NCI-H1092 (cell line): Measurements from ENCODE around the gene RNF175.

Experiments used
- DNase-seq: peaks from one replicate; lab custom pipeline; 2025; lab: John Stamatoyannopoulos, UW

RNF175 gene

DNA sequence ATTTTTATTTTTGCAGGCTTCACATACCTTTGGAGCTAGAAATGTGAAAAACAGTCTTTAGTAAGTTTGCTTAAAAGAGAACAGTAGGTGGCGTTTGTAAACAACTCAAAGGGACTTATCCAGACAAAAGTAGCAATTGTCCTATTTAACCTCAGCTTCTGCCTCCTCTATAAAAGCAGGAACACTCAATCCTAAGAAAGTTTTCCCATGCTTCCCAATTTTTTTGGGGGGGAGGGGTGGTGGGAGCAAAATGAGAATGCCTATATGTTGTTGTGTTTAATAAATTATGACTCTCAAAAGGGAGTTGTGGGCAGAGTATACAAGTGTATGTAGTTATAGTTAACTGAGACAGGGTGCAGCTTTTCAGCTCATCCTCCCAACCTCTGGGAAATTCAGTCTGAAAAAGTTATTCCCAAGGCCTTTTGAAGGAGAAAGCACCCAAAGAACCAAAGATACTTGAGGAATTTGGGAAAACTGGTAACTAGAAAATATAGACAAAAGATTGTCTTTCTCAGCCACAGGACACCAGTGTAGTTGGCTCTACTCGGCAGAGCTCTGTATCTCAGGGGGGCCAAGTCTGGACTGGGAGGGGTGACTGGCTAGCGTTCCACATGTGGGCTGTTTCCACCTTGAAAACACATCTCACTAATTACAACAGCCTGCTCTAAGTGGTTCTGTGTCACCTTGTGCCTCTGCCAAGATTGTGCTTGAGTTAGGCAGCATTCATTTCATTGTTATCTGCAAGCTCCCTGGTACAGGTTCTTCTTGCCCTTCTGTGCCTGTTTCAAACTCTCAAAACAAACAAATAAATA, 26.3 kb upstream of the RNF175 start:
- DNase-seq, result no peak

DNA sequence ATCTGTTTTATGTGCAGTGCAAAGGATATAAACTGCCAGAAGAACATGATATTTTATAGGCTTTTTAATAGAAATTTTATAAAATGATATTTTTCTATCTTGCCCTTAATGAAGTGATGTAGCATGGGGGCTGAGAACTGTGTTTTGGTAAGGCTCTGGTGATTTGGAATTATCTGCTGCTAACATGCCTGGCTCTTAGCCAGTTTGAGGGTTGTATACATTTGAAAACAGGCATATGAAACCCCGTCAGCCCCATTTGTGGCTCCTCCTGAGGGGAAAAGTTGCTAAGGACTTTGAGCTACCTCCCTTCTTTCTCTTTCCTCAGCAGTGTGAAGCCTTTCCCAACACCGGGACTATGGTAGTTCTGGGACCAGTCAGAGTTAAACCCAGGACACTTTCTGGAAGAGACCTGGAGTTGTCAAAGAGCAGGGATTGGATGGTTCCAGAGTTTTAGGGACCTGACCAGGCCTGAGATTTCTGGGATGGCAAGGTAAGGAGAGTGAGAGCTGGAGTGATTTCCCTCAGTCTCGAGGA, 24.4 kb upstream of the RNF175 start:
- DNase-seq, result no peak

DNA sequence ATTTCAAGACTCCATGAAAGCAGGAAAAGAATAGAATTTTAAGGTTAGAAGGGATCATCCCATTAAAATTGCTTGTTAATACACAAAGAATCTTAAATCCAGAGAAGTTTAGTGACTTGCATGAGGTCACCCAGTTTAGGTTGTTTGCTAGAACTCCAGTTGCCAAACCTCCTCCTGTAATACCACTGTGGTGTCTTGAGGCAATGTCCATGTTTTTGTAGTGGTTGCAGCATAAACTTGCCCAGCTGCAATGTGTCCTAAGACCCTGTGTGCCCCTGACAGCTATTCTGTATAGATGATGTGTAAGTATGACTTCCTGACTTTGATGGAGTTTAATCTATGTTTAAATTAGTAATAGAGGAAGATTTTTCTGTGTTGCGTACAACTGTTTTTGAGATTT, 22.8 kb upstream of the RNF175 start:
- DNase-seq, result no peak

DNA sequence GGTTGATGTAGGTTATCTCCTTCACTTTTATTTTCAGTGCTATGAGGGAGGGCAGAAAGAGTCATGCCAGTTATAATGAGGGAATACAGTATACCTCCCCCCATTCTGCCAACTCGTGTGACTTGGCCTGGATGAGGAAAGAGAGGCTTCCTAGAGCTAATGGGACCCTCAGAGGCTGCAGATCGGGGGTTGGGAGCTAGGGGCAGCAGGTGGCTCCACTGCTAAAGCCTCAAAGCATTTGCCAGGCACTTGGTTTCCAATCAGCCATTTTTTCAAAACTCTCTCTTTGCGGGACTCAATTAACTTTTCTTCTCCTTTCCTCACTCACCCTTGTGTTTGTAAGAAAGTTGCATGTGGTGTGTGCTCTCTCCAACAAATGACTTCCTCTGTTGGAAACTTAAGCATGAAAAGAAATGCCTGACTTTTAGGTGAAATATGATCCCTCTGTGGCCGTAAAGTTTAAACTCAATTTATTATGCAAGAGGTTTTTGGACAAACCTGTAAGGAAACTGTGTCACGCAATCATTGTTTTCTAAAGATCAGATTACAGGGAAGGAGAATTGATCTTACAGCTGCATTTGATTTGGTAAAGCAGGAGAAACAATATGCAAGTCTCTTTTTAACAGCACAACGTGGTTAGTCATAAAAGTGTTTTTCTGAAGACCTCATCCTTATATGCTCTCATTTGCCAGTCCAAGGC, 22.0 kb upstream of the RNF175 start:
- DNase-seq, result no peak

DNA sequence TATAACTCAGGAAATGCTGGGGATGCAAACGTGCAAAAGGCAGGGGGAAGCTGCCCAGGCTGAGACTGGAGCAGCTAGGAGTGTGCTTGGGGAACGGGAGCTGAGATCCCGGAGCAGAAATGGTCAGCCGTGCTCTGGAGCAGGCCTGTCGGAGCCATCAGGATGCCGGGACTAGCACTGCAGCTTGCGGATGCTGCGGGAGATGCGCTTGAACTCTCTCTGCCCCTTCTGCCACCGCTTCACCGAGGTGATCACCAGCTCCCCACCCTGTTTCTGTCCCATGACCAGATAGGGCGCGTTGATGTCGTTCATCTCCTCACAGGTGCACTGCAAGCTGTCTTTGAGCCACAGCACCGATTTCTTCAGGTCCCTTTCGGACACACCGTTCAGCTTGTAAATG, 21.5 kb upstream of the RNF175 start:
- no peak for DNase-seq

DNA sequence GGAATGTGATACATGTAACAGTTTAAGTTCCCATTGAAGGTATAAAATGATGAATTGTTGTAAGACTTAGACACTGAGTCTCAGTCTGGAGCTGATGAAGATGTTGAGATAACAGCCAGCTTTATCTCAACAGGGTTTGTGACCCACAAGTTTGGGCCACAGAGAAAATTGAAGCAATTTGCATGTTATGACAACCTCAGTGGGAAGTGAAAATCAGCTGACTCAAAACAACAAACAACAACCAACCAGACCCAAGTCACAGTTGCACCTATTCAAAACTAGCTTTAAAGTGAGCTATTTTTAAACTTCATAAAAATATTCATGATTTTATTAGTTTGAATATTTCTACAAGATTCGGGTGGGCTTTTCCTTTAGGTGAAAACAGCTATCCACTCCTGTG, 21.1 kb upstream of the RNF175 start:
- no peak for DNase-seq

DNA sequence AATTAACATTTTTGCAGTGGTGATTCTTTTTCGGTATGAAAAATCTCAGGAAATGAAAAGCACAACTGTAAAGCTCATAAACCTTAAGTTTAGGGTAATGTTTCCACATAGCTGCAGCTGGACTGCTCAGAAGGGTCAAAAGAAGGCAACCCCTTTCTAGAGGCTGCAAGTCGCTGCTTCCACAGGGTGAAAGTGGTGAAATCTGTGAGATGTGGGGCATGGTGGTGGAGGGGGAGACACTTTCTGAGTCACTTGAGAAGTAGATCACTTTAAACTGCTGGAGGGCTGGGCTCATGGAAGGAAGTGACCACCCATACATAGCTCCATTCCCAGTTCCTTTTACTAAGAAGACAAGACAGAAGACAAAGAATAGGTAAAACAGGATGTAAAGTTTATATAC, 20.4 kb upstream of the RNF175 start:
- DNase-seq, result no peak

DNA sequence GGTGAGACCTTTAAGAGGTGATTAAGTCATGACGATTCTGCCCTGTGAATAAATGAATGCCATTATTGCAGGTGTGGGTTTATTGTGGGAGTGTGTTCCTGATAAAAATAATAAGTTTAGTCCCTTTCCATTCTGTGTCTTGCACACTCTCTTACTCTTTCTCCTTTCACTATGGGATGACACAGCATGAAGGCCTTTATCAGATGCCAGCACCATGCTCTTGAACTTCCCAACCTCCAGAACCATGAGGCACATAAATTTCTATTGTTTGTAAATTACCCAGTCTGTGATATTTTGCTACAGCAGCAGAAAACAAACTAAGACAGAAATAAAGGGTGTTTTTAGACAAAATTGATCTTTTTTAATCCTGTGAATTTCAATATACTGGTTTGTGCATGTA, 18.6 kb upstream of the RNF175 start:
- no peak for DNase-seq

DNA sequence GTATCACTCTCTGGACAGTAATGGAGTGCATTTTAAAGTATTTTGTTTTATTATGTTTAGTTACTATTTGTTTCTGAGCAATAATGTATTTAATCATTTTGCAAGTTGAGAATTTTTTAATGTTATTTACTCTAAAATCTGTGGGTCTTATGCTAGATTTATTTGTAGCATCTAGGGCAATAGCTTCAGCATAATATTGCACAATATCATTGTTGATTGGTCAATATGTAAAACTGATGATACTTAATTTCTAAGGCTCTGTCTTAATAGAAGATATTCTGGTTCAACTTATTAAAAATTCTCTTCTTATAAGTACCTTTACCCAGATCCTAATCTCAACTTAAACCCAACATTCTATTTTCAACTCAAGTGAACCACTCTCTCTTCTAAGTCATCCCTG, 17.6 kb upstream of the RNF175 start:
- no peak for DNase-seq

DNA sequence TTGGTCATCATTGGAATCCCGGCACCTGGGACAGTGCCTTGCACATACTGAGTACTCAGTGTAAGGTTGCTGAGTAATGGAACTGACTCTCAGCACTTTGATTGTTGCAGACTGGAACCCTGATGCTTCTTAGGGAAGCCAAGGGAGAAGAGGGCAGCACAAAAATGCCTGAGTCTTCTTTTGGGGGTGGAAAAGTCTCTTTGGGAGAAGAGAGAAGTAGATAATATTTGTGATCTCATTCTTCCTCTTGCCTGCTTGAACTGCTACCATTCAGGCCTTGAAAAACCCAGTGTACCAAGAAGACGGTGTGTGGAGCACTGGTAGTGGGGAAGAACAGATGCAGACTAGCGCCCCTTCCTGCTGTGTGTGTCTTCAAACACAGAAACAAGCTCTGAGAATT, 16.8 kb upstream of the RNF175 start:
- no peak for DNase-seq

DNA sequence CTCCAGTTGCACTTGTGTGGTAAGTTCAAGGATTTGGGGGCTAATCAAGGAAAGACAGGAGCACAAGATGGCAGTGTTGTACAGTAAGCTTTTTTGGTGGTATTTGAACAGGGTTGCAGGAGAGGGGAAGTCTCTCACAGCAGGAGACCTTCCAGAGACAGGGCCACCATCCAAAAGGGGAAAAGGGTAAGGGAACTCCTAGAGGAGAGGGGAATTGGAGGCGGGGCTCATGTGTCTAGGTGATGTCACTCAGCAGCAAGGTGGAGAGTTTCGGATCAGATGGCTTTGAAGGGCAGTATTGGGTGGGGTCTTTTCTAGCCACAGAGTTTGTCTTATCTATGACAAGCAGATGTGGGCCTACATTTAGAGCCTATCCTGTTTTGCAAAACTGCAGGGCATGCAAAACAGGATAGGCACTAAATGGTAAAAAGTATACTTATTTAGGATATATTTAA, 13.4 kb upstream of the RNF175 start:
- no peak for DNase-seq

DNA sequence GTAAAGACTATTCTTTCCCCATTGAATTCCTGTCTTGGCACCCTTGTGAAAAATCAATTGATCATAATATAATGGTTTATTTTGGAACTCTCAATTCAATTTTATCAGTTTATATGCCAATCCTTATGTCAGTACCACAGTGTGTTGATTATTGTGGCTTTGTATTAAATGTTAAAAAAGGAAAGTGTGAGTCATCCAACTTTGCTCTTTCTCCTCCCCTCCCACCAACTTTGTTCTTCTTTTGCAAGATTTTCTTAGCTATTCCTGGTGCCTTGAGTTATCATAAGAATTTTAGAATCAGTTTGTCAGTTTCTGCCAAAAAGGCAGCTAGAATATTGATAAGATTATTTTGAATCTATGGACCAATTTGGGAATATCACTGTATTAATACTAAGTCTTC, 11.2 kb upstream of the RNF175 start:
- DNase-seq, result no peak

DNA sequence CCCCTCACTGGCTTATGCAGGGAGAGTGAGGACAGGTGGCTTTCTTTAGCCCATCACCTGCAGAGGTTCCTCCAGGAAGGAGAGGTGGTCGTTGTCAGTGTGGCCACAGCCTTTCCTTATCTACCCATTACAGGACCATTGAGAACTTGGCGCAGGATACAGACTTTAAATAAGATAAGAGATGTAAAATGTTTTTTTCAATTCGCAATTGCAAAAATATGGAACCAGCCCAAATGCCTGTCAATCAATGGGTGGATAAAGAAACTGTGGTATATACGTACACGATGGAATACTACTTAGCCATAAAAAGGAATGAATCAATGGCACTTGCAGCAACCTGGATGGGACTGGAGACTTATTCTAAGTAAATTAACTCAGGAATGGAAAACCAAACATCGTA, 6.9 kb upstream of the RNF175 start:
- no peak for DNase-seq

DNA sequence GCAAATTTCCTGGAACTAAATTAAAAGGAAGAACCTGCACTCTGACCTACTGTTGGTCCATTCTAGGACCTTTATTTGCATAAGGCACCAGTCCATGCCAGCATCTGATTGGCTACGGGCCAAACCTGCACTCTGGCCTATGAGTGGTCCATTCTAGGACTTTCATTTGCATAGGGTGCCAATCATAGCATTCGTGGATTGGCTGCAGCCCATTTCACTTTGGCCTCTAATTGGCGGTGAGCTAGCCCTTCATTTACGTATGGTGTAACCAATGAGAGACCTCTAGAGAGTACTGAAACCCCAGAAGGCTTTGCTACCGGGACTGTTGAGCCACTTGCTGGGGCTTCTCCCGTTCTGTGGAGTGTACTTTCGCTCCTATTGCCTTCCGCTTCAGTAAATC, 6.1 kb upstream of the RNF175 start:
- no peak for DNase-seq

DNA sequence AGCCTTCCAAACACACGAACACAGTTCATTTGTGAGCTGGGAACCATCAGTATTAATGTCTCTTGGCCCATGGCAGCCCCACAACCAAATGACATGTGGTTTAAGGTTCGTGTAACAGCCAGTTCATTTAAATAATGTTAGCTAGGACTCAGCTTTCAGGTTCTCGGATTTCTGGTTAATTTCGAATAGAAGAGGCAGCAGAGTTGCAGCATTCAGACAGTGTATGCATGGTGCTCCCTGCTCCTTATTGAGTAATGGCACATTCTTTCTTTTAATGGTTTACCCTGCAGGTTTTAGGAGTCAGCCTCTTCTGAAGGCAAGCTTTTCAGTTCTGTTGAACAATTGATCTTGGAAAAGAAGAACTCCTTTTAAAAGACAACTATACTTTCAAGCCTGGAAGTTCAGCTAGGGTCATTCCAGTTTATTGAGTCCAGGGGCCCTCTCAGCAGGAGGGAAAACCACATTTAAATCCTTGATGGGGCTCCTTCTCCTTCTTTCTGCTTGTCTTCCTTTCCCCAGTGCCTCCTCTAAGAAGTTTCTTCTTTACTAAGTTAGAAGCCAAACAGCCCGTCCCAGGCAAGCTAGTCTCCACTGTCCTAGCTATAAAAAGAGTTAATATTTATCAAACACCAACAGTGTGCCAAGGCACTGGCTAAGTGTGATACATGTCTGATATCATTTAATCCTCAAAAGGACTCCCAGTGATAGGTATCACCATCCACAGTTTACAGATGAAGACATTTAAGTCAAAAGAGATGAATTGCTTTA, 5.0 kb upstream of the RNF175 start:
- no peak for DNase-seq

DNA sequence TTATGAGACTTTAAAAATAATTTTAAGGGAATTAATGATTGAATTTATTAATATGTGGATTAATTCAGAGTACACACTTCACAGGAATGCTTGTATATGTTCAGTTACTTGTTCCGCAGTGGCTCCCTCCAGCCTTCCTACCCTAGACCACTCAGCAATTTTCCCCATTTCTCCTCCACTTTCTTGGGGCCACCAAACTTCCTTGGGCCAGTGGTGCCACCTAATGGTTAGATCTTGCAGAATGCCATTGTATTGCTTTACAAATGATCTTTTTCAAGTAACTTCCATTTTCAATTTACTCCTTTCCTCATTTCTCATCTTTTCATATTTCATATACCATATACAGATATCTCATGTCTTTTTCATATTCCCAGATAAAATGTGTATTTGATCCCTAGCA, 3.6 kb upstream of the RNF175 start:
- no peak for DNase-seq

DNA sequence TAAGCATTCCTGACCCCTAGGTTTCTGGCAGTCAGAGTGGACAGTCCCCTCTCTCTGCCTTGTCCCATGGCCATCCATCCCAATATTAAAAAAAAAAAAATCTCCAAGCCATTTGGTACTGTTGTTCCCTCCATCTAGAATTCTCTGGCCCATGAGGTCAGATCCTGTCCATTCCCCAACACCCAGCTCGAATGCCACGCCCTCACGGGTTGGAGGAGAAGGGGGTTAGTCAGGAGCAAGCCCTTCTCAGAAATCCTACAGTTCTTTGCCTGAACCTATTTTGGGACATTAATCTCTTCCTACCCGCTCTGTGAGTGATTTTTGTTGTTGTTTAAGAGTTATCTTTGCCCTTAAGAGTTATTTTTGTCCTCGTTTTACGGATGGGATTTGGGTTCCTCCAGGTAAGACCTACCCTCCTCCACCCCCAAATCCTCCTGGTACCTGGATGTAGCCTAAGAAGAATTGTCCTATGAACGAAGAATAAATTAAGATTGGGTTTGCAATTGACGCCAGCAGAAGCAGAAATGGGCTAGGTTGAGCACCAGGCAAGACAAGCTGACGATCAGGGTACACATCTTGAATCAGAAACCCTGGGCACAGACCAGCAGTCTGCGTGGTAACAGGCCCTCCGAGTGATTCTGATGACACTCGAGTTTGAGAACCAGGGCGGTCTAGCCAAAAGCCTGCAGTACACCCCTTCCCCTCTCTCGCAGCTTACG, 977 bp downstream of the RNF175 start:
- no peak for DNase-seq

DNA sequence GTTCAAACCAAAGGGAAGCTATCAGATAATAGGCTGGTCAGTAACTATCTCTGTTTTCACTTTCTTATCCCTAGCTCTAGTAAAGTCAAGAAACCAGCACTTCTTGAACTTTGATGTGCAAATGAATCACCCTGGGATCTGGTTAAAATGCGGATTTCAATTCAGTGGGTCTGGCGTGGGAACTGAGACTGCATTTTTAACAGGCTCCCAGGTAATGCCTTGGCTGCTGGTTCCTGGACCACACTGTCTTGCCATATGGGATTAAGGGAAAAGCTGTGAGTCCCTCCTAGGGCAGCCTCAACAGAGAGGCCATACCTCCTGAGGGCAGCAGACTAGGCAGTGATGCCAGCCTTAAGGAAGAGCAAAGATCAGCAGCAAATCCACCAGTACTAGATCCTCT, 1.7 kb downstream of the RNF175 start:
- DNase-seq, result no peak

DNA sequence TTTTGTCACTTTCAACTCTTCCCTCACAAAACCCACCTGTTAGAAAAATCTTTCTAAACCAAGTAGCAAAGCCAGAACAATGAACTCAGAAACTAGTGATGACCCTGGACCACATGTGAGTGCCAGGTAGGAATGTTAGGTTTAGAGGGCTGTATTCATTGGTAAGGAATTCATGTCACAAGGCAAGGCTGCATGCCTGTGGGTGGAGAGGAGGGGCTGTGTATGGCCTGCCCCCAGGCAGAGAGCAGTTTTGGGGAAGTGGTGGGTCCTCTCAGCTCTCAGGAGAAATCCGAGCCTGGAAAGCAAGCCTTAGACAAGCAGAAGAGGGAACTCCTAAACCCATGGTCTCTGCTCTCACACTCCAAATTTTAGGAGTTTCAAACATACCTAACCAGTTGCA, 2.4 kb downstream of the RNF175 start:
- no peak for DNase-seq

DNA sequence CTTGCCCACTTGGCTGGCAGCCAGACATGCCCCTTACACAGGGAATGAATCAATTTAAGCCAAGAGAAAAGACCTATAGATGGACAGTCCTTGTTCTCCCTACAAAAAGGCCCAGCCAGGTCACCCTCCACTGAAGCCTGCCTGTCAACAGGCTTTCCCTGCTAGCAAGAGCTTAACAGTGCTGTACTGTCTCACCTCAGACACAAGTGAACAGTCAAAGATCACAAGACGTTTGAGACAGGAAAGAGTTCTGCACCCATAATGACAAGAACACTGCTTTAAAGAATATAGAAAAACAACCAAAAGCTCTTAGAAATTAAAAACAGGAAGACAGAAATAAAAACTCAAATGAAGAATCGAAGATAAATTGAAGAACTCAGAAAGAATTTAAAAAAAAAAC, 4.6 kb downstream of the RNF175 start:
- no peak for DNase-seq

DNA sequence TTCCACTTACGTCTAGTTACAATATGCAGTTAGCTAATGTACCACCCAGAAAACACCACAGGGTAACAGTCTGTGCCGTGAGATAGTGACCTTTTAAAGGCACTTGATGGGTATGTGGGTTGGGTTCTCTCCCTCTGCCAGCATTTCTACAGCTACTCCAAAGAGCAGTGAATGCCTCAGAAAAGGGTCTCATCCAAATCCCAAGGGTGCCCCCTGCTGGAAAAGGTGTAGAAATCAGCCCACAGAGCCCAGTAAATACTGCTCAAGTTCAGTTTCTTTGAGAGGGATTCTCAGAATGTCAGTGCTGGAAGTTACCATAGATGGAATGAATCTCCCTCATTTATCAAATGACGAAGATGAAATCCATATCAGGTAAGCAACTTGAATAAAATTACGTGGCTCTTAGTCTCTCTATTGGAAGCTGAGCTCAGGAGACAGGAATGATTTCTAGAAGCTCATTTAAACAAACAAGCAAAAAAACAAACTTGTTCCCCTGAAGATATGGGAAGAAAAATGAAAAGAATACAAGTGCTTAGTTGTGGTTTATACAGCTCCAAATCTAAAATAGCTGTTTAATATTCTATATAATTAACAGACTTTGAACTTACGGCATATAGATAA, 9.5 kb downstream of the RNF175 start:
- peak; percentile 35 for DNase-seq

DNA sequence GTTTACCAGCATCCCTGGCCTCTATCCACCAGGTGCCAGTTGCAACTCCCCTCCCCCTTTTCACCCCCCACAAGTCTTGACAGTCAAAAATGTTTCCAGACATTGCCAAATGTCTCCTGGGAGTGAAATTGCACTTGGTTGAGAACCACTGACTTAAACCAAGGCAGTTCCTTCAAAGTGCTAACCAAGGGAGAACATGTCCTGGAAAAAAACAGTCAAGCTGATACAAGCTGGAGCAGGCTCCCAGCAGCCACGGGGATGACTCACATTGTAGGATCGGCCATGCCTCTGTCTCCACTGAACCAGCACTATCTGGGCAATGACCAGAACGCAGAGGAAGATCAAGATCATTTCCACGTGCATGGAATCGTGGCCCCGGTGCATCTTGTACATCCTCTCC, 11.4 kb downstream of the RNF175 start:
- no peak for DNase-seq
